Activated CD4-positive, CD25-positive, alpha-beta regulatory T cell (primary cell): Measurements from ENCODE around the gene DMBX1.

Experiments
- DNase-seq, 4 experiments: peaks; one replicate each; lab custom pipeline; 2025; lab: John Stamatoyannopoulos, UW

The DMBX1 gene

GRCh38 chr1:46506470-46507219 lies 17.0 kb downstream of the DMBX1 start:
- DNase-seq: no peak

GRCh38 chr1:46508757-46509156 lies 19.1 kb downstream of the DMBX1 start:
- no peak for DNase-seq

GRCh38 chr1:46510341-46510997 lies 20.8 kb downstream of the DMBX1 start:
- no peak for DNase-seq

DNA sequence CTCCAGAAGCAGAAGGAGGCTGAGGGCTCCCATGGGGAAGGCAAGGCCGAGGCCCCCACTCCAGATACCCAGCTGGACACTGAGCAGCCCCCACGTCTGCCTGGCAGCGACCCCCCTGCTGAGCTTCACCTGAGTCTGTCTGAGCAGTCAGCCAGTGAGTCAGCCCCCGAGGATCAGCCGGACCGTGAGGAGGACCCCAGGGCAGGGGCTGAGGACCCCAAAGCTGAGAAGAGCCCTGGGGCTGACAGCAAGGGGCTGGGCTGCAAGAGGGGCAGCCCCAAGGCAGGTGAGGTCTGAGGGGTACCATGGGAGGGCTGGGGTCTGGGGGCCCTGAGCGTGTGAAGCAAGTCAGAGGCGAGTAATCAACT lies 21.3 kb downstream of the DMBX1 start:
- no peak for DNase-seq

GRCh38 chr1:46512135-46512791 lies 22.6 kb downstream of the DMBX1 start:
- DNase-seq: no peak

DNA sequence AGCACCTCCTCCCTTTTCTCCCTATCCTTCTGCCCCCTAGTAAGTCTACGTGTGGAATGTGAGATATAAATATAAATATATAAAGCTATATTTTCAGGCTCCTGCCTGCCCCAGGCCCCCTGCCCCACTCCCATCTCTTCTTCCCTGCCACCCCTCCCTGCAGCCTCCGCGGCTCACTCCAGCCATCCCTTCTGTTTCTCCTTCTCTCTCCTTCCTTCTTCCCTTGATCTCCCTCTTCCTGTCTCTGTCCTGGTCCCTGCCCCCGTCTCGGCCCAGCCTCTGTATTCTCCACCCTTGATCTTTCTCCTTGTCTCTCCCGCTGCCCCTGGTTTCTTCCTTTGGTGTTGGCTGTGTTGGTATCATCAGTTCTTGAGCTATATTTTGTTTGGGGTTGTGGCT lies 23.2 kb downstream of the DMBX1 start:
- DNase-seq: no peak

DNA sequence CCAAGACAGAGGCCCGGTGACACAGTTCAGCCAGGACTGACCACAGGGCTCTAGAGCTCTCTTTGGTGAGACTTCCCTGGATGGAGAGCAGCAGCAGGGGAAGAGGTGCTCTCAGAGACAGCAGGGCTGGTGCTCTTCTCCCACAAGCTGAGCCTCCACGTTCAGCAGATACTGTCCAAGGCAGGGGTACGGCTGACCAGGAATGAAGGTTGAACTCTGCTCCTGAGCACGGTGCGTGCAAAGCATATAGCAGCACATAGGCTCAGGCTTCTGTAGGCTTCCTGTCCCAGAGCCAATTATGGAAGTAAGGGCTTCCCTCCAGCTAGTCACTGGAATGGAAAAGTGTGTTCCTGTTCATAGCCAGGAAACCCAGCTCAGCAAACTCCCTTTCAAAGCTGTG lies 23.9 kb downstream of the DMBX1 start:
- no peak for DNase-seq

GRCh38 chr1:46515576-46515975 lies 25.9 kb downstream of the DMBX1 start:
- DNase-seq: no peak

DNA sequence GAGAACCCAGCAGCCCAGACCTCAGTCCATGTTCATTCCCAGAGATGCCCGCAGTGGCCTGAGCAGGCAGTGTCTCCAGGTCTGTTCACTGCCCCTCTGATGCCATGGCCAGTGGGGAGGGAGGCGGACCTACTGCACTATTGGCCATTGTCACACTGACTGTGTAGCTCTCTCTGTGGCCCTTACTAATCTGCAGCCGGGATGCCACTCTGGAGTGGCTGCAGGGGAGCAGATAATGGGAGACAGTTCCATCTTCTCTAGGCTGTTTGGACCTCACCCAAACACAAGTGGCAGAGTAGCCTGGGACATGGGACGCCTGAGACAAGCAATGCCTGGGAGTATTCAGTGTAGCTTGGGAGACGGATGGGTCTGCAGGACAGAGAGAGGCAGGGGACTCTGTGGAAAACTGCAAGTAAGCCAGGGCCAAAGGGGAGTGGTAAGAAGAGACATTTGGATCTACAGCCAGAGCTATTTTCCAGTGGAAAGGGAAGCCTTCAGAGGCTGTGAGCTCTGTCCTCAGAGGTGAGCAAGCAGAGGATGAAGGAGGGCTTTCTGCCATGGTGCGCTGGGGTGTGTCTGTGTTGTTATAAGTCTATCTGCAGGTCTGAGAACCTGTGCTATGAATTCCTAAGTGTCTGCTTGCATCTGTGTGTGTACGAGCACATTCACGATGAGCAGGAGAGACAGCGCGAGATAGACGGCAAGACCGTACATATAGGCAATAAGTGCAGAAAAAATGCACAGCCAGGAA lies 26.7 kb downstream of the DMBX1 start:
- no peak for DNase-seq

DNA sequence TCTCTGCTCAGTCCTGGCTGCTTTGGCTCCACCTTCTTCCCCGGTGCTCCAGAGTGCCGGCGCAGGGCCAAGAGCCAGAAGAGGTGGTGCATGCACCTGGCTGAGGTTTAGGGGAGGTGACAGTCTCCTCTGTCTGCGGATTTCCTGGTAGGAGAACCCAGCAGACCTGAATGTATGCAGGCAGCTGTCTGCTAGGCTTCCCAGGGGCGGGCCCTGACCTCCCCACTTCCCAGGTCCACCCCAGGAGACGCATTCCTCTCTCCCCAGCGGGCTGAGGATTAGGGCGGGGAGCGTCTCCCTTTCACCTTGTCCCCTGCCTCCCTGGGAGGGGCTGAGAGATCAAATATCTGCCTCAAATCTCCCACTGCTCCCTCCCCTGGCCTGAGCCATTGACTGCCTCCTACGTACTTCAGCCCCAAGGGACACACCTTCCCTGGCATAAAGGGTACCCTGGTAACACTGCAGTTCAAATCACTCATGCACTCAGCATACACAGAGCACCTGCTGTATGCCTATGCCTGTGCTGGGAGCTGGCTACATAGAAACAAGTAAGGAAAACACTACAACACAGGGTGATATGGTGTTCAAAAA lies 27.5 kb downstream of the DMBX1 start:
- DNase-seq: no peak

DNA sequence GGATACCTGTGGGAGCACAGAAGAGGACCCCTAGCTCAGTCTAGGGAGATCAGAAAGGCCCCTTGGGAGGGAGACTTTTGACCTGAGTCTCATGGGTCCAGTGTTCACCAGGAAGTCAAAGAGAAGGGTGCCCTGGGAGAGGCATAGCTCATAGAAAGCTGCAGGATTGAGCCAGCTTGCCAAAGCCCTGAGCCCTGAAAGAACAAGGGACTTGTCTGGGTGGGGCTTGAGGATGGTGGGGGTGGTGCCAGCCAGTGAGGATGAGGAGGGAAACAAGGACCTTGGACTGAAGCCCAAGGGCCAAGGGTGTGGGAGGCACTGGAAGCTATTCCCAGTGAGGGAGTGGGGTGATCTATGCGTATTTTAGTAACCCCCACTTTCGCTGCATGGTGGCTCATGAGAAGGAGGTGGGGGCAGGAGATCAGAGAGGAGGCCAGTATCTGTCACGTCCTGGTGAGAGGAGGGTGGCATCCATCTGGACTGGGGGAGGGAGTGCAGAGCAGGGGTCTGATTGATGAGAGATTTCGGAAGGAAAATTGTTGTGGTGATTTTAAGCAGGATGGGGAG lies 28.4 kb downstream of the DMBX1 start:
- no peak for DNase-seq

DNA sequence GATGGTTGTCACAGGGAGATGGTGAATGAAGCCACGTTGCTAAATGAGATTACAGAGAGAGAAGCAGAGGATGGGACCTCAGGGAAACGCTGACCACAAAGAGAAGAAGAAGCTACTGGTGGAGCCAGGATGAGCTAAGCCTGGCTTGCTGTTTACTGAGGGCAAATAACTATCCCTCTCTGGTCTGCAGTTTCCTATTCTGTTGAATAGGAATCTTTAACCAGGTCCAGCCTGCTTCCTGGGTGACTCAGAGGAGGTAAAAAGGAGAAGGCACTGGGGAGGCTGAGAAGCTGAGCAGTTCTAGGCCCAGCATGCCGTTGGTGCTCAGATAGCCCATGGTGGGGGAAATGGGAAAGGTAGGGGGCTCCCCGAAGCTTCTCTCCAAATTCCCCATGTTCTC lies 29.6 kb downstream of the DMBX1 start:
- no peak for DNase-seq

DNA sequence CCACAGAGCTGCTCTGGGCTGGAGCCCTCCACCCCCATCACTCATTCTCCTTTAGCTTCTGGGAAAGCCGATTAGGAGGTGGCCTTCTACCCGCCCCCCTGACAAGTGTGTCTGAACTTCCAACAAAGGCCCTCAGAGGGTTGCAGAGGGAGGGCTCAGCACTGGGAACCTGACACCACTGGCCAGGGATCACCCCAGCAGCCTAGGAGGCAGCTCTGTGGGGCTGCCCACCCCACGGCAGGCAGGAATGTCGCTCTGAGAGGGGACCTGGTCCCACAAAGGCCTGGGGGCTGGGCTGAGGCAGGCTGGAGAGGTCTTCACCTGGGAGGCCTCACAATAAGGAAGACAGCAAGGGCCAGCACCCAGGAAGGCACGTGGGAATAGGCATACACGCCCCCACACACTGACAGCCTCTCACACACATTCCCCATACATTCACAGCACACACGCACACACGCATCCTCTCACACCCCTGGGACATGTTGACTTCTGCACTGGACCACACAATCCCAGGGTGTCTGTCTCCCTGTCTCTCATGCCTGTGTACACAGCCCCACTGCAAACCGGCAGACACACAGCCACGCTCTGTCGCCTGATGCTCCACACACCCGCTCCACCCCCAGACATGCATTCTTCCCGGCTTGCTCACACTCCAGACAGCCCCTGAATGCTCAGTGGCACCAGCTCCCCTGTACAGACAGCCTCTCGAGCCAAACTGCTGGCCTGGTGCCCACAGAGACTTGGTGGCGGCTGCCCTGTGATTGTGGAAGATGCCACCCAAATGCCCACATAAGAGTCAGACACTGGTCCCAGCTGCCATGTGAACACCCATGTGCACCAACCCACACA lies 30.7 kb downstream of the DMBX1 start:
- no peak for DNase-seq

DNA sequence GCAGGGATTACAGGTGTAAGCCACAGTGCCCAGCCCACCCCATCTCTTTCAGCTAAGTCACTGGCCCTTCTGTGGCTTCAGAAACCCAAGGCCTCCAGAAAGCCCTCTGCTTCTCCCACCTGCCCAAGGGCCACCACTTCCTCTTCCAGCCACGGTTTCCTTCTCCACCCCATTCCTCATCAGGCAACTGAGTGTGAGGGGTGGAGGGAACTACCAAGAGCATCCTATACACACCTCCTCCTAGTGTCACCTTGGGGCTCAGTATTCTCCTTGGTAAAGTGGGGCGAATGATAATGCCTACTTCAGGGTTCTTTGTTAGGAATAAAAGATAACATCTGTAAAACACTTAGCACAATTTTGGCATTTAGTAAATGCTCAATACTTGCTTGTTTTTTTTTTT lies 31.8 kb downstream of the DMBX1 start:
- DNase-seq: no peak

GRCh38 chr1:46522184-46522968 lies 32.7 kb downstream of the DMBX1 start:
- DNase-seq: no peak

DNA sequence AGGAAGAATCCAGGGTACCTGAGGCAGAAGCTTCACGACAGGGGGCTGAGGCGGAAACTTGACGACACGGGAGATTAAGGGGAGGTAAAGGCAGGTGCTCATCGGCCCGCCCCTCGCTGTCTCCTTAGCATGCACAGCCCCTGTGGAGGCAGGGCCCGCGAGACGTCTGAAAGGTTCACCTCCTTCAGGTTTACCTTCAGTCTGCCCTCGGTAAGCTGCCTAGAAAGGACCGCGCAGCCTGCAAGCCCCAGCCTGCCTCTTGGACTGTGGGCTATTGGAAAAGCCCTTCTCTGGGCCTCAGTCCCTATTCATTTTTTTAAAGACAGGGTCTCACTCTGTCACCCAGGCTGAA lies 33.3 kb downstream of the DMBX1 start:
- no peak for DNase-seq

- DNase-seq: no peak
Measured at GRCh38 chr1:46523496-46524353, 34.1 kb downstream of the DMBX1 start.

DNA sequence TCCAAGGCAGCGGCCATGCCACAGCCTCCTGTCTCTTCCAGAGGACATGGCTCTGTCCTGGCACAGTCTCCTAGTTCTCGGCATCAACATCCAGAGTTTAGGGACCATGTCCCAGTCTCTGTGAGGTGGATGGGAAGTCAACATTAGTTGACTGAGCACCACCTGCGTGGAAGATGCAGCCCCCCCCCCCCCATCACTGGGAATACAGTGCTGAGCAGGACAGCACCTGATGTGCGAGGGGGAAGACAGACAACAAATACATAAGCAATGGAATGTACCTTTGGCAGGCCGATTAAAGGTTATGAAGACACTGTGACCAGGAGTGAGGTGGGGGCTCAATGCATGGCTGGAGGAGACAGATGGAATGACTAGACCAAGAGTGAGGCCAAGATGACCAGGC lies 35.2 kb downstream of the DMBX1 start:
- no peak for DNase-seq

GRCh38 chr1:46525253-46525983 lies 35.8 kb downstream of the DMBX1 start:
- no peak for DNase-seq
